ENCODE measurements around the gene MYLK2. TPM values are rescaled to one million over a fixed set of nuclear protein-coding genes. Genes with fewer than 3 reads are reported as not detected.

The MYLK2 gene
- polyA plus RNA-seq, 1 donor from 2014 or later, result 0.22 TPM

GRCh38 chr20:31859998-31860380, 40.8 kb downstream of the MYLK2 start:
- Histone ChIP-seq H3K9me2 (ENCODE audit: insufficient read depth, low read length) (no peaks in the 10 kb centered on the region), H3K4me3 (ENCODE audit: low read length) (peak overlapping the region; percentile 75), H3K79me2 (replicated peaks; ENCODE audit: insufficient read depth, low read length) (no peaks in the 10 kb centered on the region), H3K4me2 (ENCODE audit: low read length) (no peak overlapping the region), H4K20me1 (ENCODE audit: insufficient read depth) (no peaks in the 10 kb centered on the region), H3F3A (ENCODE audit: insufficient read depth, low read length, poor library complexity, severe bottlenecking) (peaks cover 8% of the 10 kb centered on the region), H3K27me3 (ENCODE audit: insufficient read depth, low read depth, low read length) (no peaks in the 10 kb centered on the region), H3K9ac (ENCODE audit: low read length) (no peak overlapping the region), H3K27ac (ENCODE audit: low read length) (no peak overlapping the region), H2AFZ (ENCODE audit: low read depth, low read length) (no peak overlapping the region), H3K9me3 (ENCODE audit: low read length) (no peaks in the 10 kb centered on the region), H3K36me3 (ENCODE audit: insufficient read depth, low read length) (no peaks in the 10 kb centered on the region)
- TF ChIP-seq RAD21 (conservative IDR thresholded peaks at IDR 0.05) (no peak), REST (IDR thresholded peaks at IDR 0.05; ENCODE audit: borderline replicate concordance) (no peak), TAF1 (IDR thresholded peaks at IDR 0.05; ENCODE audit: low read depth) (no peak), CTCF (IDR thresholded peaks at IDR 0.05; ENCODE audit: poor library complexity, severe bottlenecking) (no peak), EP300 (conservative IDR thresholded peaks at IDR 0.05; ENCODE audit: poor library complexity, severe bottlenecking) (no peak), EZH2 (IDR thresholded peaks at IDR 0.05; ENCODE audit: borderline replicate concordance, insufficient read depth, low read length, poor library complexity, severe bottlenecking) (no peak), SMC3 (conservative IDR thresholded peaks at IDR 0.05; ENCODE audit: poor library complexity) (no peak), POLR2AphosphoS5 (IDR thresholded peaks at IDR 0.05) (no peak), MXI1 (conservative IDR thresholded peaks at IDR 0.05; ENCODE audit: poor library complexity, severe bottlenecking) (no peak)

GRCh38 chr20:31860390-31861134, 41.4 kb downstream of the MYLK2 start:
- Histone ChIP-seq H2AFZ (ENCODE audit: low read depth, low read length) (peak overlapping the region; percentile 88), H3F3A (ENCODE audit: insufficient read depth, low read length, poor library complexity, severe bottlenecking) (peaks cover 8% of the 10 kb centered on the region), H3K4me3 (ENCODE audit: low read length) (peak overlapping the region; percentile 75), H3K27me3 (ENCODE audit: insufficient read depth, low read depth, low read length) (no peaks in the 10 kb centered on the region), H3K4me2 (ENCODE audit: low read length) (peak overlapping the region; percentile 68), H3K36me3 (ENCODE audit: insufficient read depth, low read length) (no peaks in the 10 kb centered on the region), H3K9me2 (ENCODE audit: insufficient read depth, low read length) (no peaks in the 10 kb centered on the region), H3K27ac (ENCODE audit: low read length) (peak overlapping the region; percentile 92), H3K9me3 (ENCODE audit: low read length) (no peaks in the 10 kb centered on the region), H3K79me2 (replicated peaks; ENCODE audit: insufficient read depth, low read length) (no peaks in the 10 kb centered on the region), H4K20me1 (ENCODE audit: insufficient read depth) (no peaks in the 10 kb centered on the region), H3K9ac (ENCODE audit: low read length) (peak overlapping the region; percentile 84)
- TF ChIP-seq RAD21 (conservative IDR thresholded peaks at IDR 0.05), result no peak
- TF ChIP-seq CTCF (IDR thresholded peaks at IDR 0.05; ENCODE audit: poor library complexity, severe bottlenecking), result no peak
- no peak for TF ChIP-seq MXI1 (conservative IDR thresholded peaks at IDR 0.05; ENCODE audit: poor library complexity, severe bottlenecking)
- TF ChIP-seq SMC3 (conservative IDR thresholded peaks at IDR 0.05; ENCODE audit: poor library complexity), result no peak
- no peak for TF ChIP-seq TAF1 (IDR thresholded peaks at IDR 0.05; ENCODE audit: low read depth)
- TF ChIP-seq EP300 (conservative IDR thresholded peaks at IDR 0.05; ENCODE audit: poor library complexity, severe bottlenecking), result no peak
- no peak for TF ChIP-seq POLR2AphosphoS5 (IDR thresholded peaks at IDR 0.05)
- no peak for TF ChIP-seq EZH2 (IDR thresholded peaks at IDR 0.05; ENCODE audit: borderline replicate concordance, insufficient read depth, low read length, poor library complexity, severe bottlenecking)
- no peak for TF ChIP-seq REST (IDR thresholded peaks at IDR 0.05; ENCODE audit: borderline replicate concordance)

All from neural cell (in vitro differentiated cells).